GM06990 (cell line): ENCODE measurements around the gene LNX2.

Experiments
- DNase-seq: peaks from one replicate; pipeline ENCODE4 v3.0.0-alpha.2; 2011; ENCODE audit not compliant: insufficient read length; ENCODE audit errors: extremely low read depth
- H3K27me3 ChIP-seq: replicated peaks from 2 replicates; pipeline ENCODE4 v1.6.0; 2011; ENCODE audit warnings: low read length; ENCODE audit not compliant: control insufficient read depth, insufficient read depth
- H3K36me3 ChIP-seq: 2 replicates; pipeline ENCODE4 v1.5.1; 2011; ENCODE audit warnings: low read length; ENCODE audit not compliant: control insufficient read depth, insufficient read depth
- H3K4me3 ChIP-seq: replicated peaks from 2 replicates; pipeline ENCODE4 v1.5.1; 2011; ENCODE audit warnings: low read depth, mild to moderate bottlenecking, control low read depth, low read length
- CTCF ChIP-seq: IDR thresholded peaks from 2 replicates; pipeline ENCODE4 v1.5.1; 2011; ENCODE audit warnings: low read length, control low read depth, mild to moderate bottlenecking, inconsistent platforms; ENCODE audit not compliant: insufficient read depth, poor library complexity, severe bottlenecking

LNX2 gene

GRCh38 chr13:27636589-27637288 is 16.4 kb upstream of the LNX2 start:
- Histone ChIP-seq H3K36me3 (no peaks in the 10 kb centered on the region; the same call in 1 of the 2 replicates), H3K4me3 (no peak overlapping the region), H3K27me3 (no peaks in the 10 kb centered on the region)
- TF ChIP-seq CTCF = no peak
- DNase-seq = no peak

GRCh38 chr13:27635266-27635665 is 14.9 kb upstream of the LNX2 start:
- DNase-seq = no peak
- H3K27me3 ChIP-seq = no peaks in the 10 kb centered on the region
- no peak overlapping the region for H3K4me3 ChIP-seq
- H3K36me3 ChIP-seq = peaks cover 3% of the 10 kb centered on the region
- TF ChIP-seq CTCF = no peak

GRCh38 chr13:27634791-27635190 is 14.5 kb upstream of the LNX2 start:
- H3K4me3 ChIP-seq = no peak overlapping the region
- no peak for TF ChIP-seq CTCF
- no peaks in the 10 kb centered on the region for H3K27me3 ChIP-seq
- DNase-seq = no peak
- H3K36me3 ChIP-seq = peaks cover 3% of the 10 kb centered on the region

GRCh38 chr13:27634231-27634630 is 13.9 kb upstream of the LNX2 start:
- Histone ChIP-seq H3K27me3 (no peaks in the 10 kb centered on the region), H3K36me3 (peaks cover 3% of the 10 kb centered on the region), H3K4me3 (no peak overlapping the region)
- TF ChIP-seq CTCF = no peak
- no peak for DNase-seq

- DNase-seq = no peak
- no peak for TF ChIP-seq CTCF
- Histone ChIP-seq H3K4me3 (no peak overlapping the region), H3K27me3 (no peaks in the 10 kb centered on the region), H3K36me3 (peaks cover 3% of the 10 kb centered on the region)
Observed at GRCh38 chr13:27632648-27633047, 12.3 kb upstream of the LNX2 start.

GRCh38 chr13:27632214-27632613 is 11.9 kb upstream of the LNX2 start:
- Histone ChIP-seq H3K27me3 (no peaks in the 10 kb centered on the region), H3K36me3 (peaks cover 3% of the 10 kb centered on the region), H3K4me3 (no peak overlapping the region)
- DNase-seq = no peak
- TF ChIP-seq CTCF = no peak
